ENCODE data around the gene CTDSP2. TPM values are rescaled to one million over a fixed set of nuclear protein-coding genes. Genes with fewer than 3 reads are reported as not detected.

Gene CTDSP2
- total and polyA plus RNA-seq, 2 of the 8 experiments (the other 6 are each of a cell fraction or from before 2014, with no cell fraction given), result 71.3 to 91.7 TPM

- Histone ChIP-seq H4K8ac (ENCODE audit: extremely low read depth, insufficient read depth, low read length) (peak overlapping the region; percentile 16; the same call in 1 of the 2 replicates), H3K4me1 (replicated peaks in 1 of 4; ENCODE audit: control insufficient read depth in 3 of 4, insufficient read depth in 4 of 4, low read length in 3 of 4) (no peaks in the 10 kb centered on the region), H2AFZ (ENCODE audit: low read length) (no peak overlapping the region), H3K4ac (replicated peaks; ENCODE audit: insufficient read length, low read depth, low read length) (no peak overlapping the region), H2BK120ac (replicated peaks; ENCODE audit: low read depth, low read length) (no peak overlapping the region), H4K5ac (ENCODE audit: insufficient read length, low read depth, low read length) (no peak overlapping the region), H3K56ac (replicated peaks; ENCODE audit: insufficient read length, low read depth, low read length) (no peak overlapping the region), H3K4me3 (ENCODE audit: extremely low read depth in 1 of 4, insufficient read depth in 2 of 4, low read depth in 3 of 4, low read length in 4 of 4) (no peak overlapping the region), H3K27me3 (replicated peaks in 1 of 4; ENCODE audit: control insufficient read depth in 3 of 4, extremely low read depth in 1 of 4, insufficient read depth in 3 of 4, low read length in 3 of 4) (no peaks in the 10 kb centered on the region), H3K79me2 (ENCODE audit: control insufficient read depth in 1 of 2, insufficient read depth in 2 of 2, low read length in 2 of 2) (no peaks in the 10 kb centered on the region), H4K91ac (replicated peaks; ENCODE audit: insufficient read length, low read length) (no peak overlapping the region), H3K9ac (replicated peaks in 1 of 4; ENCODE audit: extremely low read depth in 1 of 4, low read depth in 3 of 4, low read length in 3 of 4) (no peak overlapping the region), H3K79me1 (ENCODE audit: low read depth, low read length) (no peaks in the 10 kb centered on the region; the same call in 1 of the 2 replicates), H3K23ac (ENCODE audit: insufficient read length) (no peak overlapping the region), H3K23me2 (ENCODE audit: low read depth, low read length) (peaks cover 3% of the 10 kb centered on the region; the same call in 1 of the 2 replicates), H2BK5ac (ENCODE audit: low read depth, low read length) (no peak overlapping the region), H3K27ac (ENCODE audit: low read depth, low read length) (no peak overlapping the region), H2BK15ac (ENCODE audit: low read length) (no peak overlapping the region), H3K36me3 (ENCODE audit: control insufficient read depth in 2 of 4, insufficient read depth in 4 of 4, low read length in 3 of 4) (no peaks in the 10 kb centered on the region), H2BK12ac (ENCODE audit: low read depth, low read length) (0 out of 2 replicates have a peak overlapping the region, but pooled peaks have one; percentile 14), H4K20me1 (replicated peaks in 1 of 2; ENCODE audit: control insufficient read depth in 1 of 2, insufficient read depth in 2 of 2, low read length in 2 of 2) (no peaks in the 10 kb centered on the region), H3K9me3 (ENCODE audit: insufficient read depth in 2 of 2, low read depth in 1 of 2, low read length in 1 of 2) (no peaks in the 10 kb centered on the region), H3K4me2 (ENCODE audit: insufficient read depth in 1 of 2, low read depth in 2 of 2, low read length in 2 of 2) (no peak overlapping the region), H2BK20ac (ENCODE audit: low read length) (no peak overlapping the region), H3K18ac (ENCODE audit: extremely low read depth, low read length) (no peak overlapping the region), H3K14ac (ENCODE audit: insufficient read length) (no peak overlapping the region), H2AK5ac (ENCODE audit: low read depth, low read length) (no peak overlapping the region)
- DNase-seq (ENCODE audit: low read depth in 1 of 2, low spot score in 2 of 2) (no peak), FAIRE-seq (no peak)
- ChIA-PET POLR2A (ENCODE audit: partially characterized antibody) (interaction anchor here (1.0 to 3.7 kb wide), 3 partner anchors 11 to 32 kb away, joined by 3 to 20 read pairs (median 3); no protein-coding TSS in a partner anchor), CTCF (ENCODE audit: partially characterized antibody) (interaction anchor here (0.8 to 4.8 kb wide), 5 partner anchors 11 to 67 kb away, joined by 3 to 26 read pairs (median 5); no protein-coding TSS in a partner anchor)
- TF ChIP-seq CREB1 (IDR thresholded peaks at IDR 0.05) (no peak), KDM1A (IDR thresholded peaks at IDR 0.05; ENCODE audit: borderline replicate concordance, low read length) (no peak), JUND (IDR thresholded peaks at IDR 0.05; ENCODE audit: low read length) (no peak), HDAC2 (IDR thresholded peaks at IDR 0.05; ENCODE audit: borderline replicate concordance in 1 of 2, low read depth in 2 of 2, low read length in 2 of 2) (no peak), TAF1 (IDR thresholded peaks at IDR 0.05; ENCODE audit: low read depth, low read length) (no peak), ASH2L (IDR thresholded peaks at IDR 0.05; ENCODE audit: low read length) (no peak)
- 88% methylated on average over 5 of the region's 5 CpGs; no CpG with 5 or more reads in 1 of the 2 experiments for whole genome bisulfite sequencing, 2 experiments (ENCODE audit: extremely low coverage in 1 of 2, insufficient coverage in 1 of 2, insufficient read length in 1 of 2, insufficient replicate concordance in 2 of 2, low coverage in 1 of 2, low lambda C conversion rate in 2 of 2, missing lambda C conversion rate in 1 of 2)
Observed at GRCh38 chr12:57875753-57876547, 29.4 kb upstream of the CTDSP2 start.

Data from H1 (cell line).